ENCODE measurements around the gene EIF4E.
"Not testable (repeated sequence)": the region's sequence is repeated elsewhere in the genome, so short reads cannot be mapped to it uniquely, and the experiment has no call there.

The EIF4E gene

GRCh38 chr4:98851806-98852205, 77.1 kb downstream of the EIF4E start:
- Histone ChIP-seq H3K36me3 (ENCODE audit: control insufficient read depth in 2 of 2, insufficient read depth in 2 of 2, low read length in 2 of 2) (no peaks in the 10 kb centered on the region), H3K9ac (ENCODE audit: low read depth in 1 of 2, low read length in 2 of 2) (no peak overlapping the region), H3K27me3 (ENCODE audit: control insufficient read depth in 2 of 2, insufficient read depth in 2 of 2, low read length in 2 of 2) (no peaks in the 10 kb centered on the region), H3K4me1 (ENCODE audit: control insufficient read depth in 2 of 2, insufficient read depth in 2 of 2, low read length in 2 of 2) (no peaks in the 10 kb centered on the region), H3K4me3 (ENCODE audit: low read length in 2 of 2) (no peak overlapping the region), H3K9me3 (ENCODE audit: control insufficient read depth in 2 of 2, low read length in 2 of 2) (no peaks in the 10 kb centered on the region), H3K27ac (ENCODE audit: low read depth in 2 of 2, low read length in 2 of 2) (no peak overlapping the region)

GRCh38 chr4:98850937-98851336, 78.0 kb downstream of the EIF4E start:
- no peaks in the 10 kb centered on the region for H3K27me3 ChIP-seq (ENCODE audit: control insufficient read depth in 2 of 2, insufficient read depth in 2 of 2, low read length in 2 of 2)
- no peaks in the 10 kb centered on the region for H3K9me3 ChIP-seq (ENCODE audit: control insufficient read depth in 2 of 2, low read length in 2 of 2)
- H3K4me3 ChIP-seq (ENCODE audit: low read length in 2 of 2) = no peak overlapping the region
- no peak overlapping the region for H3K9ac ChIP-seq (ENCODE audit: low read depth in 1 of 2, low read length in 2 of 2)
- no peak overlapping the region for H3K27ac ChIP-seq (ENCODE audit: low read depth in 2 of 2, low read length in 2 of 2)
- H3K4me1 ChIP-seq (ENCODE audit: control insufficient read depth in 2 of 2, insufficient read depth in 2 of 2, low read length in 2 of 2) = no peaks in the 10 kb centered on the region
- H3K36me3 ChIP-seq (ENCODE audit: control insufficient read depth in 2 of 2, insufficient read depth in 2 of 2, low read length in 2 of 2) = no peaks in the 10 kb centered on the region

- Histone ChIP-seq H3K9ac (ENCODE audit: low read depth in 1 of 2, low read length in 2 of 2) (no peak overlapping the region), H3K27ac (ENCODE audit: low read depth in 2 of 2, low read length in 2 of 2) (no peak overlapping the region), H3K27me3 (ENCODE audit: control insufficient read depth in 2 of 2, insufficient read depth in 2 of 2, low read length in 2 of 2) (no peaks in the 10 kb centered on the region), H3K4me1 (ENCODE audit: control insufficient read depth in 2 of 2, insufficient read depth in 2 of 2, low read length in 2 of 2) (no peaks in the 10 kb centered on the region), H3K36me3 (ENCODE audit: control insufficient read depth in 2 of 2, insufficient read depth in 2 of 2, low read length in 2 of 2) (no peaks in the 10 kb centered on the region), H3K9me3 (ENCODE audit: control insufficient read depth in 2 of 2, low read length in 2 of 2) (no peaks in the 10 kb centered on the region), H3K4me3 (ENCODE audit: low read length in 2 of 2) (no peak overlapping the region)
Observed at GRCh38 chr4:98848448-98848847, 80.5 kb downstream of the EIF4E start.

GRCh38 chr4:98845960-98846359, 83.0 kb downstream of the EIF4E start:
- Histone ChIP-seq H3K27ac (ENCODE audit: low read depth in 2 of 2, low read length in 2 of 2) (no peak overlapping the region), H3K27me3 (ENCODE audit: control insufficient read depth in 2 of 2, insufficient read depth in 2 of 2, low read length in 2 of 2) (no peaks in the 10 kb centered on the region), H3K36me3 (ENCODE audit: control insufficient read depth in 2 of 2, insufficient read depth in 2 of 2, low read length in 2 of 2) (no peaks in the 10 kb centered on the region), H3K9me3 (ENCODE audit: control insufficient read depth in 2 of 2, low read length in 2 of 2) (no peaks in the 10 kb centered on the region), H3K9ac (ENCODE audit: low read depth in 1 of 2, low read length in 2 of 2) (no peak overlapping the region), H3K4me3 (ENCODE audit: low read length in 2 of 2) (no peak overlapping the region), H3K4me1 (ENCODE audit: control insufficient read depth in 2 of 2, insufficient read depth in 2 of 2, low read length in 2 of 2) (no peaks in the 10 kb centered on the region)

GRCh38 chr4:98842917-98843316, 86.0 kb downstream of the EIF4E start:
- H3K27ac ChIP-seq (ENCODE audit: low read depth in 2 of 2, low read length in 2 of 2); H3K4me3 ChIP-seq (ENCODE audit: low read length in 2 of 2); H3K4me1 ChIP-seq (ENCODE audit: control insufficient read depth in 2 of 2, insufficient read depth in 2 of 2, low read length in 2 of 2); H3K9ac ChIP-seq (ENCODE audit: low read depth in 1 of 2, low read length in 2 of 2); H3K9me3 ChIP-seq (ENCODE audit: control insufficient read depth in 2 of 2, low read length in 2 of 2); H3K36me3 ChIP-seq (ENCODE audit: control insufficient read depth in 2 of 2, insufficient read depth in 2 of 2, low read length in 2 of 2); H3K27me3 ChIP-seq (ENCODE audit: control insufficient read depth in 2 of 2, insufficient read depth in 2 of 2, low read length in 2 of 2): not testable (repeated sequence)

GRCh38 chr4:98838977-98839618, 89.8 kb downstream of the EIF4E start:
- Histone ChIP-seq H3K4me3 (ENCODE audit: low read length in 2 of 2) (no peak overlapping the region), H3K36me3 (ENCODE audit: control insufficient read depth in 2 of 2, insufficient read depth in 2 of 2, low read length in 2 of 2) (no peaks in the 10 kb centered on the region), H3K27me3 (ENCODE audit: control insufficient read depth in 2 of 2, insufficient read depth in 2 of 2, low read length in 2 of 2) (no peaks in the 10 kb centered on the region), H3K9ac (ENCODE audit: low read depth in 1 of 2, low read length in 2 of 2) (no peak overlapping the region), H3K27ac (ENCODE audit: low read depth in 2 of 2, low read length in 2 of 2) (no peak overlapping the region), H3K9me3 (ENCODE audit: control insufficient read depth in 2 of 2, low read length in 2 of 2) (no peaks in the 10 kb centered on the region), H3K4me1 (ENCODE audit: control insufficient read depth in 2 of 2, insufficient read depth in 2 of 2, low read length in 2 of 2) (no peaks in the 10 kb centered on the region)

GRCh38 chr4:98838531-98838930, 90.4 kb downstream of the EIF4E start:
- H3K27ac ChIP-seq (ENCODE audit: low read depth in 2 of 2, low read length in 2 of 2) = no peak overlapping the region
- H3K4me3 ChIP-seq (ENCODE audit: low read length in 2 of 2) = no peak overlapping the region
- no peaks in the 10 kb centered on the region for H3K27me3 ChIP-seq (ENCODE audit: control insufficient read depth in 2 of 2, insufficient read depth in 2 of 2, low read length in 2 of 2)
- no peaks in the 10 kb centered on the region for H3K36me3 ChIP-seq (ENCODE audit: control insufficient read depth in 2 of 2, insufficient read depth in 2 of 2, low read length in 2 of 2)
- no peak overlapping the region for H3K9ac ChIP-seq (ENCODE audit: low read depth in 1 of 2, low read length in 2 of 2)
- no peaks in the 10 kb centered on the region for H3K4me1 ChIP-seq (ENCODE audit: control insufficient read depth in 2 of 2, insufficient read depth in 2 of 2, low read length in 2 of 2)
- no peaks in the 10 kb centered on the region for H3K9me3 ChIP-seq (ENCODE audit: control insufficient read depth in 2 of 2, low read length in 2 of 2)

GRCh38 chr4:98833384-98833783, 95.5 kb downstream of the EIF4E start:
- H3K36me3 ChIP-seq (ENCODE audit: control insufficient read depth in 2 of 2, insufficient read depth in 2 of 2, low read length in 2 of 2) = no peaks in the 10 kb centered on the region
- no peaks in the 10 kb centered on the region for H3K9me3 ChIP-seq (ENCODE audit: control insufficient read depth in 2 of 2, low read length in 2 of 2)
- H3K4me3 ChIP-seq (ENCODE audit: low read length in 2 of 2) = no peak overlapping the region
- H3K27ac ChIP-seq (ENCODE audit: low read depth in 2 of 2, low read length in 2 of 2) = no peak overlapping the region
- H3K4me1 ChIP-seq (ENCODE audit: control insufficient read depth in 2 of 2, insufficient read depth in 2 of 2, low read length in 2 of 2) = no peaks in the 10 kb centered on the region
- no peaks in the 10 kb centered on the region for H3K27me3 ChIP-seq (ENCODE audit: control insufficient read depth in 2 of 2, insufficient read depth in 2 of 2, low read length in 2 of 2)
- no peak overlapping the region for H3K9ac ChIP-seq (ENCODE audit: low read depth in 1 of 2, low read length in 2 of 2)

GRCh38 chr4:98831036-98831435, 97.9 kb downstream of the EIF4E start:
- H3K9ac ChIP-seq (ENCODE audit: low read depth in 1 of 2, low read length in 2 of 2); H3K27ac ChIP-seq (ENCODE audit: low read depth in 2 of 2, low read length in 2 of 2); H3K36me3 ChIP-seq (ENCODE audit: control insufficient read depth in 2 of 2, insufficient read depth in 2 of 2, low read length in 2 of 2); H3K4me1 ChIP-seq (ENCODE audit: control insufficient read depth in 2 of 2, insufficient read depth in 2 of 2, low read length in 2 of 2); H3K9me3 ChIP-seq (ENCODE audit: control insufficient read depth in 2 of 2, low read length in 2 of 2); H3K4me3 ChIP-seq (ENCODE audit: low read length in 2 of 2); H3K27me3 ChIP-seq (ENCODE audit: control insufficient read depth in 2 of 2, insufficient read depth in 2 of 2, low read length in 2 of 2): not testable (repeated sequence)

Data from mucosa of rectum (tissue), 2 donors.